SJCRH30 (cell line): ENCODE measurements around the gene RRAGC. TPM values are rescaled to one million over a fixed set of nuclear protein-coding genes. Genes with fewer than 3 reads are reported as not detected.
A peak's percentile ranks its signal among the peaks of the same experiment; 100 is the strongest.

ENCODE experiments used
- DNase-seq, 2 experiments: peaks; one replicate each; pipeline ENCODE4 v3.0.0-alpha.2; 2015 to 2020
- H3K27ac ChIP-seq: fragments of 250-450 bp; sonication (Bioruptor Pico); 2 replicates; pipeline ENCODE4 v1.5.1; 2020; ENCODE audit warnings: mild to moderate bottlenecking, moderate library complexity
- H3K27me3 ChIP-seq: fragments of 250-450 bp; sonication (Bioruptor Pico); 2 replicates; pipeline ENCODE4 v1.5.1; 2020; ENCODE audit warnings: mild to moderate bottlenecking, moderate library complexity
- H3K36me3 ChIP-seq: fragments of 250-450 bp; sonication (Bioruptor Pico); 2 replicates; pipeline ENCODE4 v1.5.1; 2020; ENCODE audit warnings: mild to moderate bottlenecking, moderate library complexity
- H3K4me1 ChIP-seq: fragments of 250-450 bp; sonication (Bioruptor Pico); 2 replicates; pipeline ENCODE4 v1.5.1; 2020; ENCODE audit warnings: mild to moderate bottlenecking, moderate library complexity
- H3K4me3 ChIP-seq: fragments of 250-450 bp; sonication (Bioruptor Pico); 2 replicates; pipeline ENCODE4 v1.5.1; 2020; ENCODE audit warnings: mild to moderate bottlenecking, moderate library complexity
- H3K9me3 ChIP-seq: fragments of 250-450 bp; sonication (Bioruptor Pico); replicated peaks from 2 replicates; pipeline ENCODE4 v1.5.1; 2020; ENCODE audit warnings: mild to moderate bottlenecking, moderate library complexity
- total RNA-seq: library from RNA; depleted of rRNA; stranded (reverse); fragments of >200 nt; shearing (Covaris generic); gene quantifications from 2 replicates; pipeline ENCODE4 v1.2.3, GENCODE V29; 2014; rRNA removed

The RRAGC gene
- 11.9 and 13.6 TPM in 2 replicates for total RNA-seq

- DNase-seq: peak; percentile 99 to 100
- Histone ChIP-seq H3K4me1 (0 out of 2 replicates have a peak, but pooled peaks cover 2% of the 10 kb centered on the region), H3K9me3 (no peaks in the 10 kb centered on the region), H3K4me3 (peak within 1 kb of the TSS; percentile 69), H3K36me3 (peaks cover 31% of the 10 kb centered on the region), H3K27ac (no peak within 1 kb of the TSS), H3K27me3 (no peaks in the 10 kb centered on the region)
These were observed at the start of gene RRAGC for GRCh38 chr1:38859561-38860453. RRAGC (minus strand) TSS chr1:38859772; CDS start chr1:38859646, 126 bp downstream.

- Histone ChIP-seq H3K4me3 (no peak overlapping the region), H3K27me3 (no peaks in the 10 kb centered on the region), H3K9me3 (no peaks in the 10 kb centered on the region), H3K27ac (no peak overlapping the region), H3K4me1 (no peaks in the 10 kb centered on the region), H3K36me3 (no peaks in the 10 kb centered on the region)
- DNase-seq: no peak
These were observed 49.2 kb upstream of the RRAGC start for GRCh38 chr1:38908821-38909220.

GRCh38 chr1:38905985-38906384 is 46.4 kb upstream of the RRAGC start:
- no peak overlapping the region for H3K27ac ChIP-seq
- H3K4me1 ChIP-seq: no peaks in the 10 kb centered on the region
- no peaks in the 10 kb centered on the region for H3K27me3 ChIP-seq
- no peaks in the 10 kb centered on the region for H3K36me3 ChIP-seq
- no peak for DNase-seq
- H3K9me3 ChIP-seq: no peaks in the 10 kb centered on the region
- H3K4me3 ChIP-seq: no peak overlapping the region

GRCh38 chr1:38899560-38899959 is 40.0 kb upstream of the RRAGC start:
- DNase-seq: no peak
- Histone ChIP-seq H3K4me3 (no peak overlapping the region), H3K4me1 (no peaks in the 10 kb centered on the region), H3K27ac (no peak overlapping the region), H3K27me3 (no peaks in the 10 kb centered on the region), H3K36me3 (no peaks in the 10 kb centered on the region), H3K9me3 (no peaks in the 10 kb centered on the region)

GRCh38 chr1:38898653-38899230 is 39.2 kb upstream of the RRAGC start:
- no peaks in the 10 kb centered on the region for H3K4me1 ChIP-seq
- no peaks in the 10 kb centered on the region for H3K36me3 ChIP-seq
- no peak overlapping the region for H3K27ac ChIP-seq
- H3K9me3 ChIP-seq: no peaks in the 10 kb centered on the region
- no peak overlapping the region for H3K4me3 ChIP-seq
- no peak for DNase-seq
- no peaks in the 10 kb centered on the region for H3K27me3 ChIP-seq

GRCh38 chr1:38896169-38896568 is 36.6 kb upstream of the RRAGC start:
- Histone ChIP-seq H3K9me3 (no peaks in the 10 kb centered on the region), H3K27me3 (no peaks in the 10 kb centered on the region), H3K4me3 (no peak overlapping the region), H3K36me3 (no peaks in the 10 kb centered on the region), H3K27ac (no peak overlapping the region), H3K4me1 (no peaks in the 10 kb centered on the region)
- no peak for DNase-seq

GRCh38 chr1:38892976-38893375 is 33.4 kb upstream of the RRAGC start:
- Histone ChIP-seq H3K36me3 (no peaks in the 10 kb centered on the region), H3K27me3 (no peaks in the 10 kb centered on the region), H3K27ac (no peak overlapping the region), H3K9me3 (no peaks in the 10 kb centered on the region), H3K4me1 (no peaks in the 10 kb centered on the region), H3K4me3 (no peak overlapping the region)
- DNase-seq: no peak

- DNase-seq: no peak
- Histone ChIP-seq H3K4me3 (no peak overlapping the region), H3K9me3 (no peaks in the 10 kb centered on the region)
These were observed 32.2 kb upstream of the RRAGC start for GRCh38 chr1:38891753-38892152.

GRCh38 chr1:38889589-38889988 is 30.0 kb upstream of the RRAGC start:
- no peaks in the 10 kb centered on the region for H3K27me3 ChIP-seq
- no peaks in the 10 kb centered on the region for H3K4me1 ChIP-seq
- no peak for DNase-seq
- H3K36me3 ChIP-seq: no peaks in the 10 kb centered on the region
- H3K9me3 ChIP-seq: no peaks in the 10 kb centered on the region
- H3K27ac ChIP-seq: no peak overlapping the region
- no peak overlapping the region for H3K4me3 ChIP-seq

More at GRCh38 chr1:38891753-38892152, 32.2 kb upstream of the RRAGC start:
- Histone ChIP-seq H3K4me1 (no peaks in the 10 kb centered on the region), H3K36me3 (no peaks in the 10 kb centered on the region), H3K27me3 (no peaks in the 10 kb centered on the region), H3K27ac (no peak overlapping the region)

- no peak overlapping the region for H3K4me3 ChIP-seq
- H3K27me3 ChIP-seq: no peaks in the 10 kb centered on the region
- DNase-seq: no peak
- H3K36me3 ChIP-seq: no peaks in the 10 kb centered on the region
- no peaks in the 10 kb centered on the region for H3K4me1 ChIP-seq
- H3K27ac ChIP-seq: no peak overlapping the region
- no peaks in the 10 kb centered on the region for H3K9me3 ChIP-seq
These were observed 29.1 kb upstream of the RRAGC start for GRCh38 chr1:38888423-38889333.

GRCh38 chr1:38885092-38885491 is 25.5 kb upstream of the RRAGC start:
- H3K36me3 ChIP-seq: no peaks in the 10 kb centered on the region
- no peak overlapping the region for H3K27ac ChIP-seq
- no peaks in the 10 kb centered on the region for H3K9me3 ChIP-seq
- no peak overlapping the region for H3K4me3 ChIP-seq
- H3K27me3 ChIP-seq: no peaks in the 10 kb centered on the region
- no peak for DNase-seq
- H3K4me1 ChIP-seq: no peaks in the 10 kb centered on the region

- no peaks in the 10 kb centered on the region for H3K4me1 ChIP-seq
- H3K27ac ChIP-seq: no peak within 1 kb of the TSS
- DNase-seq: no peak
- H3K4me3 ChIP-seq: no peak within 1 kb of the TSS
- no peaks in the 10 kb centered on the region for H3K36me3 ChIP-seq
- H3K9me3 ChIP-seq: no peaks in the 10 kb centered on the region
- no peaks in the 10 kb centered on the region for H3K27me3 ChIP-seq
These were observed 21.9 kb upstream of the RRAGC start, which contains the start of gene GJA9 for GRCh38 chr1:38881487-38881886. GJA9 (minus strand) TSS chr1:38881587; CDS start chr1:38876098, 5,489 bp downstream.

GRCh38 chr1:38875811-38876210 is 16.2 kb upstream of the RRAGC start:
- Histone ChIP-seq H3K27ac (no peak overlapping the region), H3K4me3 (no peak overlapping the region), H3K27me3 (no peaks in the 10 kb centered on the region), H3K9me3 (no peaks in the 10 kb centered on the region), H3K4me1 (peaks cover 6% of the 10 kb centered on the region; the same call in 1 of the 2 replicates), H3K36me3 (no peaks in the 10 kb centered on the region)
- DNase-seq: no peak

- no peaks in the 10 kb centered on the region for H3K27me3 ChIP-seq
- no peaks in the 10 kb centered on the region for H3K36me3 ChIP-seq
- peaks cover 6% of the 10 kb centered on the region; the same call in 1 of the 2 replicates for H3K4me1 ChIP-seq
- H3K9me3 ChIP-seq: no peaks in the 10 kb centered on the region
- H3K27ac ChIP-seq: peak within 1 kb of the TSS; percentile 93
- peak within 1 kb of the TSS; percentile 83 for H3K4me3 ChIP-seq
- DNase-seq: peak; percentile 98
These were observed 13.7 kb upstream of the RRAGC start, which contains the start of gene MYCBP for GRCh38 chr1:38873027-38873969. MYCBP (minus strand) TSS chr1:38873348; CDS start chr1:38873305, 43 bp downstream.
